Body of pancreas (tissue), 4 donors: ENCODE results near the gene CD209. TPM values are rescaled to one million over a fixed set of nuclear protein-coding genes. Genes with fewer than 3 reads are reported as not detected.

Source experiments
- ATAC-seq: fragments of 150-250 bp; one replicate; pipeline ENCODE4 v1.9.1; 2016
- DNase-seq, 4 donors: peaks; one replicate each; pipeline ENCODE4 v3.0.0-alpha.2; 2019
- H3K27ac ChIP-seq, 4 donors: fragments of 200-600 bp; sonication (generic); 1 replicate in 3 of 4; 2 replicates in 1 of 4; pipeline versions ENCODE4 v1.5.1 to v1.6.1; 2016 to 2019; ENCODE audit warnings: mild to moderate bottlenecking in 1 of 4, mixed read lengths in 1 of 4, moderate library complexity in 1 of 4
- H3K27me3 ChIP-seq, 2 donors: fragments of 200-600 bp; sonication (generic); one replicate each; pipeline ENCODE4 v1.6.0; 2016; ENCODE audit warnings: mild to moderate bottlenecking in 1 of 2
- H3K36me3 ChIP-seq, 2 donors: fragments of 200-600 bp; sonication (generic); replicated peaks in 1 of 2; 2 replicates each; pipeline ENCODE4 v1.5.1; 2016; ENCODE audit warnings: low read depth in 2 of 2; ENCODE audit not compliant: insufficient read depth in 1 of 2
- H3K4me1 ChIP-seq: fragments of 200-600 bp; sonication (generic); one replicate; pipeline ENCODE4 v1.6.0; 2016
- H3K4me3 ChIP-seq, 2 donors: fragments of 200-600 bp; sonication (generic); 1 replicate in 1 of 2; 2 replicates in 1 of 2; pipeline ENCODE4 v1.5.1; 2016 to 2019
- H3K9me3 ChIP-seq, 3 donors: fragments of 200-600 bp; sonication (generic); 1 replicate in 2 of 3; 2 replicates in 1 of 3; pipeline ENCODE4 v1.5.1; 2016
- CTCF ChIP-seq, 7 experiments: fragments of 450-650 bp in 4 of 7; fragments of 200-600 bp in 3 of 7; sonication (generic) in 3 of 7; IDR thresholded peaks; one replicate each; pipeline ENCODE4 v1.5.1; 2016 to 2019; ENCODE audit warnings: antibody characterized with exemption in 7 of 7
- POLR2A ChIP-seq, 3 donors: fragments of 450-650 bp; IDR thresholded peaks; one replicate each; pipeline ENCODE4 v1.6.1; 2016; ENCODE audit warnings: antibody characterized with exemption in 3 of 3, mild to moderate bottlenecking in 2 of 3
- WGBS, 2 donors: methylation state at CpG; one replicate each; pipeline ENCODE4 v1.1.5; 2017; 5-methylcytosine and 5-hydroxymethylcytosine counted together
- intact Hi-C: fragments of 100-400 bp; cut with DNase I; formaldehyde crosslinking; loops from one replicate; pipeline ENCODE4 v1.15.1; 2023
- total RNA-seq, 2 donors: library from RNA; depleted of rRNA; stranded (reverse); fragments of >200 nt; gene quantifications; one replicate each; pipeline ENCODE4 v1.1.0, GENCODE V29; 2016

The CD209 gene
- total RNA-seq, 2 donors from 2014 or later: 1.6 to 2.0 TPM

GRCh38 chr19:7697721-7698287 is 49.5 kb downstream of the CD209 start:
- DNase-seq: no peak
- Histone ChIP-seq H3K4me1 (no peaks in the 10 kb centered on the region), H3K27ac (no peak overlapping the region), H3K36me3 (no peaks in the 10 kb centered on the region), H3K9me3 (no peaks in the 10 kb centered on the region), H3K4me3 (no peak overlapping the region), H3K27me3 (peaks cover 0 to 5% of the 10 kb centered on the region in 2 donors)
- no peak for ATAC-seq
- TF ChIP-seq CTCF (IDR thresholded peaks at IDR 0.05) (no peak), POLR2A (IDR thresholded peaks at IDR 0.05) (no peak)
- intact Hi-C loops: no loop called here
- 62 to 73% methylated on average over 9 to 10 of the region's 10 CpGs for WGBS, 2 donors

GRCh38 chr19:7694499-7694898 is 52.8 kb downstream of the CD209 start:
- TF ChIP-seq CTCF (IDR thresholded peaks at IDR 0.05) (no peak), POLR2A (IDR thresholded peaks at IDR 0.05) (no peak)
- Histone ChIP-seq H3K4me1 (no peaks in the 10 kb centered on the region), H3K27me3 (peaks cover 0 to 5% of the 10 kb centered on the region in 2 donors), H3K27ac (no peak overlapping the region), H3K36me3 (no peaks in the 10 kb centered on the region), H3K4me3 (no peak overlapping the region), H3K9me3 (no peaks in the 10 kb centered on the region)
- intact Hi-C loops: no loop called here
- DNase-seq (no peak), ATAC-seq (no peak)
- WGBS, 2 donors: 33 to 41% methylated on average over 4 of the region's 4 CpGs

GRCh38 chr19:7692417-7693088 is 54.8 kb downstream of the CD209 start:
- intact Hi-C loops: no loop called here
- Histone ChIP-seq H3K4me1 (no peaks in the 10 kb centered on the region), H3K4me3 (no peak overlapping the region), H3K27me3 (no peaks in the 10 kb centered on the region), H3K36me3 (no peaks in the 10 kb centered on the region), H3K27ac (no peak overlapping the region), H3K9me3 (no peaks in the 10 kb centered on the region)
- WGBS, 2 donors: 58 to 70% methylated on average over 13 of the region's 13 CpGs
- ATAC-seq: no peak
- DNase-seq: no peak
- TF ChIP-seq CTCF (IDR thresholded peaks at IDR 0.05): no peak
- no peak for TF ChIP-seq POLR2A (IDR thresholded peaks at IDR 0.05)

GRCh38 chr19:7691497-7691896 is 55.8 kb downstream of the CD209 start:
- Histone ChIP-seq H3K27me3 (no peaks in the 10 kb centered on the region), H3K36me3 (no peaks in the 10 kb centered on the region), H3K27ac (no peak overlapping the region), H3K9me3 (no peaks in the 10 kb centered on the region), H3K4me3 (no peak overlapping the region), H3K4me1 (no peaks in the 10 kb centered on the region)
- DNase-seq: no peak
- intact Hi-C loops: no loop called here
- ATAC-seq: no peak
- TF ChIP-seq CTCF (IDR thresholded peaks at IDR 0.05) (no peak), POLR2A (IDR thresholded peaks at IDR 0.05) (no peak)

- 70 to 74% methylated on average over 8 of the region's 8 CpGs for WGBS, 2 donors
- H3K36me3 ChIP-seq: no peaks in the 10 kb centered on the region
- intact Hi-C loops: no loop called here
- no peak overlapping the region for H3K27ac ChIP-seq
- H3K9me3 ChIP-seq: no peaks in the 10 kb centered on the region
- H3K4me1 ChIP-seq: no peaks in the 10 kb centered on the region
- TF ChIP-seq CTCF (IDR thresholded peaks at IDR 0.05) (no peak), POLR2A (IDR thresholded peaks at IDR 0.05) (no peak)
- no peaks in the 10 kb centered on the region for H3K27me3 ChIP-seq
- no peak overlapping the region for H3K4me3 ChIP-seq
- no peak for ATAC-seq
- DNase-seq: no peak
Observed at GRCh38 chr19:7690779-7691258, 56.5 kb downstream of the CD209 start.
